HUES6 (cell line): Measurements from ENCODE around the gene MALSU1.
A peak's percentile ranks its signal among the peaks of the same experiment; 100 is the strongest.

Experiments
- H3K27ac ChIP-seq: 2 replicates; pipeline ENCODE4 v1.7.0; 2013; ENCODE audit warnings: low read depth, mild to moderate bottlenecking, low read length, inconsistent platforms
- H3K27me3 ChIP-seq: 2 replicates; pipeline ENCODE4 v1.6.1; 2013; ENCODE audit warnings: low read length; ENCODE audit not compliant: control insufficient read depth, insufficient read depth
- H3K36me3 ChIP-seq: 2 replicates; pipeline ENCODE4 v1.6.1; 2013; ENCODE audit warnings: low read length; ENCODE audit not compliant: control insufficient read depth, insufficient read depth
- H3K4me1 ChIP-seq: 2 replicates; pipeline ENCODE4 v1.6.1; 2013; ENCODE audit warnings: low read length; ENCODE audit not compliant: control insufficient read depth, insufficient read depth
- H3K4me3 ChIP-seq: 2 replicates; pipeline ENCODE4 v1.5.1; 2013; ENCODE audit warnings: low read depth, low read length
- H3K9ac ChIP-seq: one replicate; pipeline ENCODE4 v1.6.1; 2013; ENCODE audit warnings: mild to moderate bottlenecking, low read length
- H3K9me3 ChIP-seq: 2 replicates; pipeline ENCODE4 v1.6.1; 2013; ENCODE audit warnings: low read depth, low read length; ENCODE audit not compliant: control insufficient read depth, insufficient read depth

MALSU1 gene

DNA sequence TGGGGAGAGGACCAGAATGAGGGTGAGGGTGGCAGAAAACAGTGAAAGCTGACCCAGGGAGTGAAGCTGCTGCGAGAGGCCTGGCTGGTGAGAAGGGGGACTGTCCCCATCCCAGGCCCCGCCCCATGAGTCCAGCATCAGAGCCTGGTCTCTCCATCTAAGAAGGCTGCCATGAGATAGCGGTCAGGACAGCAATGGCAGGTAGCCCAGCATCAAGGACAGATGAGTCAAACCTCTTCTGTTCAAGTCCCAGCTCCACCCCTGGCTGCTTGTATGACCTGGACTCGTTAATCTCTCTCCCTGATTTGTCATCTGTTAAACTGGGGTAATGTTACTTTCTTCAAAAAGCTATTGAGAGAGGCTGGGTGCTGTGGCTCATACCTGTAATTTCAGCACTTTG, 30.4 kb upstream of the MALSU1 start:
- Histone ChIP-seq H3K4me3 (no peak overlapping the region), H3K36me3 (no peaks in the 10 kb centered on the region), H3K27ac (no peak overlapping the region), H3K27me3 (no peaks in the 10 kb centered on the region), H3K4me1 (peaks cover 6% of the 10 kb centered on the region), H3K9me3 (0 out of 2 replicates have a peak, but pooled peaks cover 6% of the 10 kb centered on the region), H3K9ac (no peak overlapping the region)

DNA sequence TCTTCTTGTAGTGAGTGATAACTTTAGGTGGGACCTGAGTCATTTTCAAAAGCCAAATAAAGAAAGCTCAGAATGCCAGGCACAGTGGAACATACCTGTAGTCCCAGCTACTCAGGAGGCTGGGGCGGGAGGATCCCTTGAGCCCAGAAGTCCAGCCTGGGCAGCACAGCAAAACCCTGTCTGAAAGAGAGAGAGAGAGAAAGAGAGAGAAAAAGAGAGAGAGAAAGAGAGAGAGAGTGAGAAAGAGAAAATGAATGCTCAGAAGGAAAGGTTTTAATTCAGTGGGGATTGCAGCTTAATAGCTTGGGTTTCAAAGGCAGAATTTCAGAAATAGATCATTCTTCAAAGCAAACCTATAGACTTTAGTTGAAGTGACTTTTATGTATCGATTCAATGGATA, 26.9 kb upstream of the MALSU1 start:
- H3K27ac ChIP-seq, result no peak overlapping the region
- no peak overlapping the region for H3K9ac ChIP-seq
- H3K36me3 ChIP-seq, result no peaks in the 10 kb centered on the region
- H3K9me3 ChIP-seq, result 0 out of 2 replicates have a peak, but pooled peaks cover 3% of the 10 kb centered on the region
- H3K4me1 ChIP-seq, result peaks cover 6% of the 10 kb centered on the region
- H3K27me3 ChIP-seq, result no peaks in the 10 kb centered on the region
- H3K4me3 ChIP-seq, result no peak overlapping the region

DNA sequence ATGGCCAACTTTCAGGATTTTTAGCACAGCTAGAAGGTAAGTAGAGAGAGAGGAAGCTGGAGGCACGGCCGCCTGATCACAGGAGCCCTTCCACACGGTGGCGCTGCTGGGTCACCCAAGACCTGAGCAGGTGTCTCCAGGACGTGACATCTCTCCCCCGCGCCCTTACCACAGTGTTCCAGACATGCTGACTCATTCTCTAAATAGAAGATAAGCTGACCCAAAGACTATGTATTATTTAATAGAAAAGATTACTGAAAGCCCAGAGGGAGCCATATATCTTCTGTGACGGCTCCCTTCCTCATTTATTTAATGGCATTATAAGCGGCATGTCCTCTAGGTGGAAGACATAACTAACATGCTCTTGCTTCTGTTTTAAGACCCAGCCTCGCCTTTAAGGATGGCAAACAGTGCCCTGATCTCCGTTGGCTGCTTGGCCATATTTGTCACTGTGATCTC, 26.0 kb upstream of the MALSU1 start:
- Histone ChIP-seq H3K4me3 (peak overlapping the region; percentile 48), H3K9me3 (no peaks in the 10 kb centered on the region), H3K4me1 (peaks cover 6% of the 10 kb centered on the region), H3K9ac (peak overlapping the region; percentile 77), H3K36me3 (no peaks in the 10 kb centered on the region), H3K27me3 (no peaks in the 10 kb centered on the region), H3K27ac (no peak overlapping the region)

DNA sequence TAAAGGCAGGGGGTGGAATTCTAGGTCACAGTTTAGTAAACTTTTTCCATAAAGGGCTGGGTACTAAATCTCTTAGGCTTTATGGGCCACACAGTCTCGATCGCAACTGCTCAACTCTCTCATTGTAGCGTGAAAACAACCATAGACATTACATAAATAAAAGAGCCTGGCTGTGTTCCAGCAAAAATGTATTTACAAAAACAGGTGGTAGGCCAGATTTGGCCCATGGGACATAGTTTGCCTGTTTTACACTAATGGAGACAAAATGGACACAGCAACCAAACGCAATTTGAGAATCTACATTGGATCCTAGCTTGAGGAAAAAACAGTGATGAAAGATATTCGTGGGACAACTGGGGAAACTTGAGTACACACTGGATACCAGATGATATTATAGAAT, 23.2 kb upstream of the MALSU1 start:
- Histone ChIP-seq H3K4me1 (peaks cover 6% of the 10 kb centered on the region), H3K27me3 (no peaks in the 10 kb centered on the region), H3K9me3 (no peaks in the 10 kb centered on the region), H3K9ac (no peak overlapping the region), H3K4me3 (no peak overlapping the region), H3K27ac (no peak overlapping the region), H3K36me3 (no peaks in the 10 kb centered on the region)

DNA sequence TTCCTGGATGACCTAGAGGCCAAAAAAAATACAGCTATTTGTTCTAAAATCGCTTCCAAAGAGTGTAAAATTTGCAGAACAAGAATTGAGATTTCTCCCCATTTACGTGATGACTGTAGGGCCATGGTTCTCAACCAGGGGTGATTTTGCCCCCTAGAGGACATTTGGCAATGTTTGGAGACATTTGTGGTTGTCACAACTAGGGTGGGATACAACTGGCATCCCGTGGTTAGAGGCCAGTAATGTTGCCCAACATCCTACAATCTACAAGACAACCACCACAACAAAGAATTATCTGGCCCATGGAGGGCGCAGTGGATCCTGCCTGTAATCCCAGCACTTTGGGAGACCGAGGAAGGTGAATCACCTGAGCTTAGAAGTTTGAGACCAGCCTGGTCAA, 22.8 kb upstream of the MALSU1 start:
- Histone ChIP-seq H3K9ac (no peak overlapping the region), H3K4me1 (peaks cover 6% of the 10 kb centered on the region), H3K4me3 (no peak overlapping the region), H3K36me3 (no peaks in the 10 kb centered on the region), H3K9me3 (no peaks in the 10 kb centered on the region), H3K27me3 (no peaks in the 10 kb centered on the region), H3K27ac (no peak overlapping the region)

DNA sequence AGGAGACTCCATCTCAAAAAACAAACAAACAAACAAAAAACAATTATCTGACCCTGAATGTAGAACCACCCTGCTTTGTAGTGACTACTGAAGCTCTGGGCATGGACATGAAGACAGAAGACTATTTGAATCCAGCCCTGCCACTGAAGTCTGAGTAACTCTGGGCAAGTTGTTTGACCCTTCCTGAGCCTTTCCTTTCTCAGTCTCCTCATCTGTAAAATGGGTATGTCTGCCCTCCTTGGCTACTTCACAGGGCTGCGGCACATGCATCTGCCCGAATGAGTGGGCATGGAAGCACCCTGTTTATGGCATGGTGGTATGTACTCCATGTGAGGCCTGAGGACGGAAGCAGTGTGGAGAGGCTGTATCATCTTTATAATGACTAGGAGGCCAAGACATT, 22.2 kb upstream of the MALSU1 start:
- H3K4me3 ChIP-seq, result no peak overlapping the region
- no peaks in the 10 kb centered on the region for H3K9me3 ChIP-seq
- H3K4me1 ChIP-seq, result peaks cover 6% of the 10 kb centered on the region
- H3K27me3 ChIP-seq, result no peaks in the 10 kb centered on the region
- no peak overlapping the region for H3K27ac ChIP-seq
- H3K9ac ChIP-seq, result no peak overlapping the region
- no peaks in the 10 kb centered on the region for H3K36me3 ChIP-seq

DNA sequence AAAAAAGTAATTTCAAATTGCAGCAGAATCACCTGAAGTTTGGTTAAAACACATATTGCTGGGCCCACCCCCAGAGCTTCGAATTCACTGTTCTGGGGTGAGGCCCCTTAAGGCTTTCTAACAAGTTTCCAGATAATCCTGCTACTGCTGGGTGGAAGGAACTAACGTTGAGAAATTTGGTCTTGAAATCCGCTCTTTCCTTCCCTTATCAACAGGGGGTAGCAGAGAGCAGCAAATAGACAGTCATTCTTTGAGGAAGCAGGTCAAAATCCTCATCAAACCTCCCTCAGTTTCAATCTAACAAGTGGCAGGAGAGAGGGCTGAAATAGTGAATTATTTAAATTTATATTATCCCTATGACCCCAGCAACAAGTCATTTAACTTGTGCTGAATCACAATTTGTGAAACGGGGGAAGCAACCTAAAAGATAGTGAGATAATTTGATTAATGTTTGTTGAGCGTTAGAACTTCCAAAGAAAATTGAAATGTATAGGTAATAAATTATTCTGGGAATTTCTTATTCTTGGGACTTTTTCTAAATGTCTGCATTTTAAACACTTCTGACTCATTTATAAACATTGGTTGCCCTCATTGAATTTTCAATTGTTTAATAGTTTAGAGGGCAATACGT, 21.7 kb upstream of the MALSU1 start:
- no peaks in the 10 kb centered on the region for H3K9me3 ChIP-seq
- no peaks in the 10 kb centered on the region for H3K36me3 ChIP-seq
- no peak overlapping the region for H3K9ac ChIP-seq
- peaks cover 6% of the 10 kb centered on the region for H3K4me1 ChIP-seq
- H3K27me3 ChIP-seq, result no peaks in the 10 kb centered on the region
- H3K4me3 ChIP-seq, result no peak overlapping the region
- no peak overlapping the region for H3K27ac ChIP-seq

DNA sequence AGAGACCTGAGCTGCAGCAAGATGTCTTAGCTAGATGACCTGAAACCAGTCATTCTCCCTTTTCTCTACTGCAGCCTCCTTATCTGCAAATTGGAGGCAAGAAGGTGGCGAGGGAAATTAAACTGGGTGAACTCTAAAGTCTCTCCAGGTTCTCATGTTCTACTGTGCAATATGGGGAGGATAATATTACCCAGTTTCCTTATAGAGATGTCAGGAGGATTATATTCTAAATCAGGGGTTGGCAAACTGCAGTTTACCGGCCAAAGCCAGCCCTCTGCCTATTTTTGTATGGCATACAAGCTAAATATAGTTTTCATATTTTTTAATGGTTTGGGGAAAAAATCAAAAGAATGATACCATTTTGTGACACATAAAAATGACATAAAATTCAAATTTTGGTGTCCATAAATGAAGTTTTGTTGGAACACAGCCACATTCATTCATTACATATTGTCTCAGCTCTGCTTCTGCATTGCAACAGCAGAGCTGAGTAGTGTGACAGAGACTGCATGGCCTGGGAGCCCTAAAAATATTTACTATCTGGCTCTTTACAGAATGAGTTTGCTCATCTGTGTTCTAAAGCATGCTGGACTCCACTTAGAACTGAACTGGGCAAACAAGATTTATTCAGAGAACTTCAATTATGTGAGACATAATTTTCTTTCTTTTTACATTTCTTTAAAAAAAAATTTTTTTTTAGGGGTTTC, 19.2 kb upstream of the MALSU1 start:
- no peaks in the 10 kb centered on the region for H3K36me3 ChIP-seq
- H3K9ac ChIP-seq, result no peak overlapping the region
- no peaks in the 10 kb centered on the region for H3K27me3 ChIP-seq
- no peaks in the 10 kb centered on the region for H3K9me3 ChIP-seq
- no peak overlapping the region for H3K27ac ChIP-seq
- no peak overlapping the region for H3K4me3 ChIP-seq
- no peaks in the 10 kb centered on the region for H3K4me1 ChIP-seq

DNA sequence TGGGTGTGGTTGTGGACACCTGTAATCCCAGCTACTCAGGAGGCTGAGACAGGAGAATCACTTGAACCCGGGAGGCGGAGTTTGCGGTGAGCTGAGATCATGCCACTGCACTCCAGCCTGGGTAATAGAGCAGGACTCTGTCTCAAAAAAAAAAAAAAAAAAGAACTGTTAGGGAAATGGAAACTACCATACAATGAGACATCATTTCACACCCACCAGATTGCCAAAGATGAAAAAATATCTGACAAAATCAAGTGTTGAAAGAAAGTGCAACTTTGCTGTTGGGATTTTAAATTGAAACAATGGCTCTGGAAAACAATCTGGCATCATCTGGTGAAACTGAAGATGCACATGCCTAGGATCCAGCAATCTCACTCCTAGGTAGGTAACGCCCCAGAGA, 16.1 kb upstream of the MALSU1 start:
- H3K4me3 ChIP-seq, result no peak overlapping the region
- no peak overlapping the region for H3K27ac ChIP-seq
- no peak overlapping the region for H3K9ac ChIP-seq
- no peaks in the 10 kb centered on the region for H3K27me3 ChIP-seq
- H3K4me1 ChIP-seq, result peaks cover 5% of the 10 kb centered on the region; the same call in 1 of the 2 replicates
- H3K9me3 ChIP-seq, result no peaks in the 10 kb centered on the region
- H3K36me3 ChIP-seq, result no peaks in the 10 kb centered on the region

DNA sequence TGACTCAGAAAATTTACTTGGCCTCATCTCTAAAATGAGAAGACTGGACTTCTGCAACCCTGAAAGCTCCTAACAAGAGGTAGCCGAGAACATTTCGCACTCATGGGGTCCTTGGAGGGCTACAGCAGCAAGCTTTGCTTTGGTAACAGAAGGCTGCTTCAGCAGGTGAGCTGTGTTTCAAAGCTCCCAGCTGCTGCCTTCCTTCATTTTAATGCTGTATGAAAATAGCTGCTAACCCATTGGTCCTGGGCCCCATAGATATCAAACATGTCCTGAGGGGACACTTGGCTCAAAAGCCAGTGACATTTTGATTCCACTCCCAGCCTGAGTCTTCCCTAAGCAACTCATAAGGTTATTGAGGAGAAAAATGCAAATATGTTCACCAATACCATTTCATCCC, 14.3 kb upstream of the MALSU1 start:
- Histone ChIP-seq H3K36me3 (no peaks in the 10 kb centered on the region), H3K27ac (no peak overlapping the region), H3K4me1 (peaks cover 5% of the 10 kb centered on the region; the same call in 1 of the 2 replicates), H3K9ac (no peak overlapping the region), H3K4me3 (no peak overlapping the region), H3K9me3 (no peaks in the 10 kb centered on the region), H3K27me3 (no peaks in the 10 kb centered on the region)
